ENCODE measurements around the gene KIFBP. TPM values are rescaled to one million over a fixed set of nuclear protein-coding genes. Genes with fewer than 3 reads are reported as not detected.

The KIFBP gene
- total RNA-seq, 1 donor from 2014 or later: 26.7 TPM

GRCh38 chr10:69057951-69058297 lies 69.3 kb downstream of the KIFBP start:
- H3K27me3 Mint-ChIP-seq: peaks cover 20% of the 10 kb centered on the region

GRCh38 chr10:69060127-69060798 lies 71.7 kb downstream of the KIFBP start:
- Mint-ChIP-seq H3K27ac (no peak overlapping the region), H3K4me3 (ENCODE audit: low read depth) (no peak overlapping the region), H3K36me3 (ENCODE audit: insufficient read depth) (no peaks in the 10 kb centered on the region), H3K27me3 (peaks cover 28% of the 10 kb centered on the region), H3K4me1 (ENCODE audit: low read depth) (no peaks in the 10 kb centered on the region), H3K9me3 (ENCODE audit: low read depth) (no peaks in the 10 kb centered on the region)
- TF ChIP-seq CTCF (IDR thresholded peaks at IDR 0.05; ENCODE audit: unreplicated experiment): no peak
- no peak for DNase-seq (ENCODE audit: low spot score, unreplicated experiment)

More at GRCh38 chr10:69057951-69058297, 69.3 kb downstream of the KIFBP start:
- H3K4me1 Mint-ChIP-seq (ENCODE audit: low read depth): no peaks in the 10 kb centered on the region
- DNase-seq (ENCODE audit: low spot score, unreplicated experiment): no peak
- no peaks in the 10 kb centered on the region for H3K9me3 Mint-ChIP-seq (ENCODE audit: low read depth)
- H3K36me3 Mint-ChIP-seq (ENCODE audit: insufficient read depth): no peaks in the 10 kb centered on the region
- H3K27ac Mint-ChIP-seq: no peak overlapping the region
- TF ChIP-seq CTCF (IDR thresholded peaks at IDR 0.05; ENCODE audit: unreplicated experiment): no peak
- H3K4me3 Mint-ChIP-seq (ENCODE audit: low read depth): no peak overlapping the region

- Mint-ChIP-seq H3K4me1 (ENCODE audit: low read depth) (no peaks in the 10 kb centered on the region), H3K36me3 (ENCODE audit: insufficient read depth) (no peaks in the 10 kb centered on the region), H3K27me3 (peaks cover 32% of the 10 kb centered on the region), H3K27ac (peak overlapping the region; percentile 1), H3K9me3 (ENCODE audit: low read depth) (no peaks in the 10 kb centered on the region), H3K4me3 (ENCODE audit: low read depth) (no peak overlapping the region)
- TF ChIP-seq CTCF (IDR thresholded peaks at IDR 0.05; ENCODE audit: unreplicated experiment): no peak
- no peak for DNase-seq (ENCODE audit: low spot score, unreplicated experiment)
Measured at GRCh38 chr10:69061305-69062161, 72.9 kb downstream of the KIFBP start.

GRCh38 chr10:69062901-69063300 lies 74.3 kb downstream of the KIFBP start:
- H3K4me1 Mint-ChIP-seq (ENCODE audit: low read depth): no peaks in the 10 kb centered on the region
- DNase-seq (ENCODE audit: low spot score, unreplicated experiment): no peak
- no peak overlapping the region for H3K4me3 Mint-ChIP-seq (ENCODE audit: low read depth)
- H3K27me3 Mint-ChIP-seq: peaks cover 22% of the 10 kb centered on the region
- H3K9me3 Mint-ChIP-seq (ENCODE audit: low read depth): no peaks in the 10 kb centered on the region
- H3K27ac Mint-ChIP-seq: no peak overlapping the region
- H3K36me3 Mint-ChIP-seq (ENCODE audit: insufficient read depth): no peaks in the 10 kb centered on the region
- no peak for TF ChIP-seq CTCF (IDR thresholded peaks at IDR 0.05; ENCODE audit: unreplicated experiment)

GRCh38 chr10:69064762-69065328 lies 76.2 kb downstream of the KIFBP start:
- no peaks in the 10 kb centered on the region for H3K9me3 Mint-ChIP-seq (ENCODE audit: low read depth)
- H3K4me1 Mint-ChIP-seq (ENCODE audit: low read depth): no peaks in the 10 kb centered on the region
- no peak for DNase-seq (ENCODE audit: low spot score, unreplicated experiment)
- H3K27ac Mint-ChIP-seq: no peak overlapping the region
- no peak overlapping the region for H3K4me3 Mint-ChIP-seq (ENCODE audit: low read depth)
- H3K36me3 Mint-ChIP-seq (ENCODE audit: insufficient read depth): no peaks in the 10 kb centered on the region
- TF ChIP-seq CTCF (IDR thresholded peaks at IDR 0.05; ENCODE audit: unreplicated experiment): no peak
- peaks cover 19% of the 10 kb centered on the region for H3K27me3 Mint-ChIP-seq

Data from progenitor cell of endocrine pancreas (in vitro differentiated cells).